Activated T-cell treated with anti-CD3 and anti-CD28 coated beads, Interleukin-2, amount 50 U/mL, for 72 hours (primary cell): ENCODE measurements around the gene POLR1A. TPM values are rescaled to one million over a fixed set of nuclear protein-coding genes. Genes with fewer than 3 reads are reported as not detected.

ENCODE experiments used
- ATAC-seq, 2 donors: fragments of 150-1000 bp; cut with Tn5 transposase; replicated peaks in 1 of 2; 2 replicates each; pipeline ENCODE4 v1.10.0; 2021; ENCODE audit warnings: moderate library complexity in 2 of 2, mild to moderate bottlenecking in 1 of 2
- DNase-seq, 2 donors: peaks; one replicate each; pipeline ENCODE4 v3.0.0; 2021 to 2022; ENCODE audit warnings: mixed read lengths in 1 of 2
- H3K27ac Mint-ChIP-seq: one replicate; pipeline ENCODE4 v1.8.0; 2022; ENCODE audit warnings: mild to moderate bottlenecking, moderate library complexity, mixed read lengths
- H3K27me3 Mint-ChIP-seq: one replicate; pipeline ENCODE4 v1.8.0; 2022; ENCODE audit warnings: low read depth, mixed read lengths
- H3K36me3 Mint-ChIP-seq, 2 donors: one replicate each; pipeline ENCODE4 v1.8.0; 2022; ENCODE audit warnings: mixed read lengths in 2 of 2, mild to moderate bottlenecking in 1 of 2; ENCODE audit not compliant: insufficient read depth in 2 of 2
- H3K4me1 Mint-ChIP-seq: one replicate; pipeline ENCODE4 v1.8.0; 2022; ENCODE audit warnings: low read depth, mixed read lengths
- H3K4me3 Mint-ChIP-seq, 2 donors: one replicate each; pipeline ENCODE4 v1.8.0; 2022; ENCODE audit warnings: mild to moderate bottlenecking in 2 of 2, mixed read lengths in 2 of 2, moderate library complexity in 2 of 2
- H3K9me3 Mint-ChIP-seq, 2 donors: one replicate each; pipeline ENCODE4 v1.8.0; 2022; ENCODE audit warnings: mixed read lengths in 2 of 2
- total RNA-seq, 2 donors: library from RNA; stranded (reverse); gene quantifications; one replicate each; pipeline ENCODE4 v1.2.3, GENCODE V29; 2022

Gene POLR1A
- total RNA-seq, 2 donors from 2014 or later, result 23.5 to 28.0 TPM

DNA sequence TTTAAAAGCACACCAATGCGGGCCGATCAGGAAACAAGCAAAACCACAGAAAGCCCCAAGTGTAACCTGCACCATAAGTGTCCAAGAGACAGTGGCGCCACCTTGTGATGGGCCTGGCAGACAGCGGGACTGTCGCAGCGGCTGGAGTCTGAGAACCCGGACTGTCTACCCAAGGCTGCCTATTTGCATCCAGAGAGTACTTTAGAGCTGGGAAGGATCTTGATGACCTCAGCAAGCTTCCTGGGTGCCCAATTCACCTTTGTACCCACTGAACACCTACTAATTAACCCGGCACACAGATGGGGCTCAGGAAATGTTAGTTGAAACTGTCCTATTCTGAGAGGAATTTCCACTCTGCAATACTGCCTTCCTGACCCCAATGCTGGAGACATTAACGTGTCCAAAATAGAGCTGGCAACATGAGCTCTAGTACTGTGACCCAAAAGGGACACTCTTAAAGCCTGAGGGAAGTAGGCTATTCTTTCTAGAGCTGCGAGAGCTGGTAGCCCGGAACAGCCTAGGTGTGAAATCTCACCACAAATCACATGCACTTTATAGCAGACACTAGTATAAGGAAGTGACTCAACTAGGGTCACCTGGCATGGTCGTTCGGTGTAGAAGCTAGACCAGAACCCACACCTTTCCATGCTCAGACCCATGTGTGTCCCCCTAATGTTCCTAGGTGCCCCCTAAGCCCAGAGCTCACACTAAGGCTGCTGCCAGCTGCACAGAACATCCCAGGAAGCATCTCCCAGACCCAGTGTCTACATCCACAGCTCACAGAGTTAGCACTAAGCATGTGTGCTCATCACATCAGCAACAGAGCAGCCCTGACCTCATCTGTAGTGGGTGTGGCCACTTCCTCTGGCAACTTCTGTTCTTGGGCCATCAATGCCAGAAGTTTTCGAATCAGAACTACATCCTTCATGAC is 25.4 kb downstream of the POLR1A start:
- Mint-ChIP-seq H3K27me3 (no peaks in the 10 kb centered on the region), H3K36me3 (peaks cover 1 to 4% of the 10 kb centered on the region in 2 donors), H3K4me1 (peaks cover 19% of the 10 kb centered on the region), H3K27ac (peak overlapping the region; percentile 16), H3K4me3 (no peak overlapping the region), H3K9me3 (no peaks in the 10 kb centered on the region)
- DNase-seq (peak; percentile 83 to 84), ATAC-seq (peak; percentile 86 to 88)

DNA sequence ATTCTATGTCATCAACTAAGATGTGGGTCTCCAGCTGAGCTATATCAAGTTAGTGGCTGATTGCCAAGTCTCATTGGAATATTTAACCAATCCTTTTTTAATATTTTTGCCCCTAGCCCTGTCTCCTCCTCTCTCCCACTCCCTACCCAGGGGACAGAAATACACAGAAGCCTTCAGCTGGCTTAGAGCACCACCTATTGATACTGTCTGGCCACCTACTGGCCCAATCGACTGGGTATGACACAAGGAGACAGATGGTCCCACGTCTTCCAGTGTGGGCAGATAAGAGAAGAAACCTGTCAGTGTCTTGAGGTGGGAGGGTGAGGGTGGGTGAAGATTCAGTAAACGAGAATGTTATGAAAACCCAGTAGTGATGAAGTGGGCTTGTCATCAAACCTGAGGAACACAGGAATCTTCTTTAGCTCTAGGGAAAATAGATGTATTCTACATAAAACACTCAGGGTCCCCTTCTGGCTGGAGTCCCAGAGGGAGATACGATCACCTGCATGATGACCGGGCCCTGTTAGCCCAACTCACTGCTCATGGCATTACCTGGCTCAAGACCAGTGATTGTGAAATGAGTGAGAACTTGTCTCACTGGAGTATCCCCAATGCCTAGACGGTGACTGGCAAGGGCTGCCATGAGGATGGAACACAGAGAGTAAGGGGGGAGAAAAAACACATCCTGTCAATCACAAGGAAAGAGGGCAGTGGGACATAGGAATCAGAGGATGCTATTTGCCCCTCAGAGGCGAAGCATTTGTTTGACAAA is 26.7 kb downstream of the POLR1A start:
- Mint-ChIP-seq H3K4me1 (peaks cover 19% of the 10 kb centered on the region), H3K4me3 (no peak overlapping the region), H3K9me3 (no peaks in the 10 kb centered on the region), H3K27ac (no peak overlapping the region), H3K36me3 (peaks cover 1 to 2% of the 10 kb centered on the region in 2 donors), H3K27me3 (no peaks in the 10 kb centered on the region)
- DNase-seq, result peak; percentile 13 to 19
- peak; percentile 53 to 63 for ATAC-seq

- H3K27me3 Mint-ChIP-seq, result no peaks in the 10 kb centered on the region
- no peak for DNase-seq
- H3K36me3 Mint-ChIP-seq, result peaks cover 4 to 7% of the 10 kb centered on the region in 2 donors
- no peak overlapping the region for H3K4me3 Mint-ChIP-seq
- no peak overlapping the region for H3K27ac Mint-ChIP-seq
- H3K4me1 Mint-ChIP-seq, result peaks cover 19% of the 10 kb centered on the region
- no peak for ATAC-seq
- H3K9me3 Mint-ChIP-seq, result peaks cover 0 to 3% of the 10 kb centered on the region in 2 donors
These were observed 29.8 kb downstream of the POLR1A start for GRCh38 chr2:86075886-86076285.

DNA sequence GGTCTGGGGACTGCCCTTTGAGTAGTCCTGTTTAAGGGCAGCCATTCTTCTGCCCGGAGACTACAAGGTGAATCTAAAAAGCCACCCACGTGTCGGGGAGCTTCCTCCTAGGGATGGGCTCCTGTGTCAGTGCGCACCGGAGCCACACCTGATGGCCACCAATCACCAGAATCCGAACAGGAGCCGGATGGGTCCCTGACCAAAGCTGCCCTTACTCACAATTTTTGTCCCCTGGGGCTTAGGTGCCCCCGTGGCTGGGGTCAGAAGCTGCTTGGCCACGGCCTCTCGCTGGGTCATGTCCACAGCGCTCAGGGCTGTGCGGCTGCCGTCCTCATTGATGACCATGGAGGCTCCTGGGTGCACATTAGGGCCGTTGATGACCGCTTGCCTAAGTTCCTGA is 30.9 kb downstream of the POLR1A start:
- H3K4me3 Mint-ChIP-seq, result no peak overlapping the region
- H3K4me1 Mint-ChIP-seq, result peaks cover 8% of the 10 kb centered on the region
- ATAC-seq (no peak), DNase-seq (no peak)
- no peaks in the 10 kb centered on the region for H3K27me3 Mint-ChIP-seq
- peaks cover 0 to 4% of the 10 kb centered on the region in 2 donors for H3K9me3 Mint-ChIP-seq
- H3K27ac Mint-ChIP-seq, result no peak overlapping the region
- H3K36me3 Mint-ChIP-seq, result peaks cover 8 to 16% of the 10 kb centered on the region in 2 donors

DNA sequence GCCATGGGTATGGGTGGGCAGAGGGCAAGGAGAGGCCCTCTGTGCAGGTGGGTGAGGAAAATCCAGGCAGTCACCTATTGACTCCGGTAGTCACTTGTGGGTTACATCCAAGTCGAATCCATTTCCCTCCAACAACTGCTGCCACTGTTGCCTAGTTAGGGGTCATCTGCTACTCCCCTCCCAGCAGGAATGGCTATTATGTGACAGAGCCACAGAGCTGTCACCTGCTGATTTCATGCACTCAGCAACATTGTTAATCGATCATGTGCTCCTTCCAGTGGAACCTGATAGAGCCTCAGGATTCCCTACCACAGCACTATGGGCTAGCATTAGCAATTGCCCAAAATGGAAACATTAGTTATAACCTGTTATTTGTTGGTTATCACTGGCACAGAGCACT is 31.4 kb downstream of the POLR1A start:
- H3K36me3 Mint-ChIP-seq, result peaks cover 9 to 18% of the 10 kb centered on the region in 2 donors
- H3K4me3 Mint-ChIP-seq, result no peak overlapping the region
- H3K4me1 Mint-ChIP-seq, result peaks cover 6% of the 10 kb centered on the region
- peaks cover 0 to 4% of the 10 kb centered on the region in 2 donors for H3K9me3 Mint-ChIP-seq
- H3K27me3 Mint-ChIP-seq, result no peaks in the 10 kb centered on the region
- DNase-seq (no peak), ATAC-seq (no peak)
- no peak overlapping the region for H3K27ac Mint-ChIP-seq

- peaks cover 0 to 4% of the 10 kb centered on the region in 2 donors for H3K9me3 Mint-ChIP-seq
- ATAC-seq (no peak), DNase-seq (no peak)
- H3K27ac Mint-ChIP-seq, result no peak overlapping the region
- H3K27me3 Mint-ChIP-seq, result no peaks in the 10 kb centered on the region
- peaks cover 10 to 21% of the 10 kb centered on the region in 2 donors for H3K36me3 Mint-ChIP-seq
- peaks cover 10% of the 10 kb centered on the region for H3K4me1 Mint-ChIP-seq
- no peak overlapping the region for H3K4me3 Mint-ChIP-seq
These were observed 32.5 kb downstream of the POLR1A start for GRCh38 chr2:86073225-86073624.

GRCh38 chr2:86072271-86072858 is 33.3 kb downstream of the POLR1A start:
- H3K4me3 Mint-ChIP-seq, result no peak overlapping the region
- DNase-seq (no peak), ATAC-seq (no peak)
- no peaks in the 10 kb centered on the region for H3K27me3 Mint-ChIP-seq
- H3K9me3 Mint-ChIP-seq, result peaks cover 0 to 4% of the 10 kb centered on the region in 2 donors
- peaks cover 10 to 22% of the 10 kb centered on the region in 2 donors for H3K36me3 Mint-ChIP-seq
- H3K4me1 Mint-ChIP-seq, result peaks cover 15% of the 10 kb centered on the region
- H3K27ac Mint-ChIP-seq, result no peak overlapping the region

DNA sequence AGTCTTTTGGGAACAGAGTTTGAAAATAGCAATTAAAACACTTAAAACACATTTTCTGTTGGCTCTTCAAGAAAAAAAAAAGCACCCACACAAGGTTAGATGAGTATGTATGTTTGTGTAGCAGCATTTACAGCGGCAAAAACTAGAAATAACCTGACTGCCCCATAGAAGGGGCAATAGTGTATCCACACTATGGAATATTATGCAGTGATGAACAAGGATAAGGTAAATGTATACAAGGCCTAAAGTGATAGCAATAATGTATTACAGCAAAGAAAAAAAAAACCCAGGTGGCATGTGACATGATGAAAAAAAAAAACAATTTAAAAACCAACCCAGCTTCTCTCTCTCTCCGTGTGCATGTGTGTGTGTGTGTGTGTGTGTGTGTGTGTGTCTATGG is 34.8 kb downstream of the POLR1A start:
- Mint-ChIP-seq H3K9me3 (peaks cover 0 to 4% of the 10 kb centered on the region in 2 donors), H3K36me3 (peaks cover 10 to 22% of the 10 kb centered on the region in 2 donors), H3K27me3 (no peaks in the 10 kb centered on the region), H3K4me3 (no peak overlapping the region), H3K27ac (no peak overlapping the region), H3K4me1 (peaks cover 15% of the 10 kb centered on the region)
- DNase-seq, result no peak
- ATAC-seq, result no peak

- Mint-ChIP-seq H3K9me3 (peaks cover 0 to 4% of the 10 kb centered on the region in 2 donors), H3K4me3 (no peak overlapping the region), H3K27me3 (no peaks in the 10 kb centered on the region), H3K27ac (no peak overlapping the region), H3K36me3 (peaks cover 16 to 27% of the 10 kb centered on the region in 2 donors), H3K4me1 (peaks cover 15% of the 10 kb centered on the region)
- ATAC-seq, result no peak
- no peak for DNase-seq
These were observed 35.8 kb downstream of the POLR1A start for GRCh38 chr2:86069783-86070339.

- ATAC-seq, result no peak
- H3K36me3 Mint-ChIP-seq, result peaks cover 19 to 30% of the 10 kb centered on the region in 2 donors
- peaks cover 15% of the 10 kb centered on the region for H3K4me1 Mint-ChIP-seq
- no peak for DNase-seq
- no peak overlapping the region for H3K4me3 Mint-ChIP-seq
- no peak overlapping the region for H3K27ac Mint-ChIP-seq
- H3K27me3 Mint-ChIP-seq, result no peaks in the 10 kb centered on the region
- H3K9me3 Mint-ChIP-seq, result peaks cover 0 to 6% of the 10 kb centered on the region in 2 donors
These were observed 36.5 kb downstream of the POLR1A start for GRCh38 chr2:86069091-86069685.

GRCh38 chr2:86068648-86069047 is 37.0 kb downstream of the POLR1A start:
- H3K27me3 Mint-ChIP-seq, result no peaks in the 10 kb centered on the region
- no peak overlapping the region for H3K4me3 Mint-ChIP-seq
- H3K27ac Mint-ChIP-seq, result no peak overlapping the region
- H3K4me1 Mint-ChIP-seq, result peaks cover 15% of the 10 kb centered on the region
- peaks cover 0 to 6% of the 10 kb centered on the region in 2 donors for H3K9me3 Mint-ChIP-seq
- ATAC-seq (no peak), DNase-seq (no peak)
- H3K36me3 Mint-ChIP-seq, result peaks cover 21 to 34% of the 10 kb centered on the region in 2 donors

- DNase-seq (peak; percentile 50 to 57), ATAC-seq (peak; percentile 96 to 99)
- peaks cover 0 to 6% of the 10 kb centered on the region in 2 donors for H3K9me3 Mint-ChIP-seq
- no peaks in the 10 kb centered on the region for H3K27me3 Mint-ChIP-seq
- H3K4me1 Mint-ChIP-seq, result peaks cover 15% of the 10 kb centered on the region
- H3K27ac Mint-ChIP-seq, result peak overlapping the region; percentile 11
- peak overlapping the region in 1 of 2 donors; percentile 11 for H3K4me3 Mint-ChIP-seq
- H3K36me3 Mint-ChIP-seq, result peaks cover 24 to 38% of the 10 kb centered on the region in 2 donors
These were observed 37.5 kb downstream of the POLR1A start for GRCh38 chr2:86068136-86068588.
